ENCODE results near the gene EIF5B.

GRCh38 chr2:99420031-99420430 lies 82.8 kb downstream of the EIF5B start:
- TF ChIP-seq POLR2AphosphoS5 (IDR thresholded peaks at IDR 0.05), result no peak
- no peak for TF ChIP-seq POLR2A (IDR thresholded peaks at IDR 0.05)
- TF ChIP-seq CTCF (IDR thresholded peaks at IDR 0.05), result no peak

All from breast epithelium (tissue), 3 donors.